NCI-H345 treated with DMSO at 0.1 percent for 48 hours (cell line): Measurements from ENCODE around the gene IFNA6.

Source experiments
- DNase-seq: peaks from one replicate; lab custom pipeline; 2025; ENCODE audit not compliant: unreplicated experiment; lab: John Stamatoyannopoulos, UW

Gene IFNA6

DNA sequence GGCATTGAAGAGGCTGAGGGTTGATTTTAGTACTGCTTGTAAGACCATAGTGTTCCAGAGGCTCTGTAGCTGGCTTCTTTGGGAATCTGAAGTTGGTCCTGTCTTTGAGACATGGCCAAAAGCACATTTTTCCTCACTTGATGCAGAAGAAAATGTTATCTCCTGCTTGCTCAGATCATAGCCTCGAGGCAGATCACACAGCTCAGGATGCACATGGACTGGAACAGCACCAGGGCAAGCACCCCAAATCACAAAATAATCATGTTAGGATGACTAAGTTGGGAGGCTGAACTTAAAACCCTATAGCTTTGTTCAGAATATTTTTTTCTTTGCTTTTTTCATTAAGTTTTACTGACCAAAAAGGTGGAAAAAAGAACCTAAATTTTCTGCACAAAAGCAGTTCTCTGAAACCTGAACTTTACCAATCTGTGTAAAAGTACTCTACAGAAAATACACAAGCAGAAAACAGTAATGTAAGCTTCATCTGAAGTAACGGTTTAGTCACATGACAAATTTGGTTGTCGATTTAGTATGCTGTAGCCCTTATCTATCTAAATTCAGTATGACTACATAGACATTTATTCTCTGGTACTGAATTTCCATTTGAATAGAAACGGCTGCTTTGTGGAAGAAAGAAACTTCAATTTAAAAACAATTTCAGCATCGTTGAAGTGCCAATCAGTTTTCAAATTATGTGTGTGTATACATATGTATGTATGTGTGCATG lies 18.8 kb downstream of the IFNA6 start:
- no peak for DNase-seq

DNA sequence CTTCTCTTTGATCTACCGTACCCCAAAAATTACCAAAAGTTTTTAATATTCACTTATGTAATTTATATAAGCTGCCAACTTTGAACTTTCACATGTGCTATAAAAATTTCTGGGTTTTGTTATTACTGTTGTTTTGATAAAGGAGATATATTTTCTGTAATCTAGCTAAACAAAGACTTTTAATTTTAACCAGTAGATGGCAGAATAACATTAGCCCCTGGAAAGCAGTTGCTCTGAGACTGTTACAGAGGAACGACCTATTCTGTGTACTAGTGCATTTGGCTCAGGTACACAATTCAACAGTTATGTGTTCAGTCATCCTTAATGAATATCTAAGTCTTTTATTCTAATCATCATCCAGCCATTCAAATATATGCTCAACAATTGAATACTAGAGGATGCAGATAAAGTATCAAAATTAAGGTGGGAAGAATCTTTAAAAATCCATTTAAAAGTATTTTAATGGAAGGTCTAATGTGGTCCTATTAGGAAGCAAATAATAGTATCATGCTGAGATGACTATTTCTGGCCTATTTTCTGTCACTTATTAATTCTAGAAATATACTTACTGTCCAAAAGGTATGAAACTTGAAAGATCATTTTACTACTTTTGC lies 24.1 kb downstream of the IFNA6 start:
- peak; percentile 32 for DNase-seq

DNA sequence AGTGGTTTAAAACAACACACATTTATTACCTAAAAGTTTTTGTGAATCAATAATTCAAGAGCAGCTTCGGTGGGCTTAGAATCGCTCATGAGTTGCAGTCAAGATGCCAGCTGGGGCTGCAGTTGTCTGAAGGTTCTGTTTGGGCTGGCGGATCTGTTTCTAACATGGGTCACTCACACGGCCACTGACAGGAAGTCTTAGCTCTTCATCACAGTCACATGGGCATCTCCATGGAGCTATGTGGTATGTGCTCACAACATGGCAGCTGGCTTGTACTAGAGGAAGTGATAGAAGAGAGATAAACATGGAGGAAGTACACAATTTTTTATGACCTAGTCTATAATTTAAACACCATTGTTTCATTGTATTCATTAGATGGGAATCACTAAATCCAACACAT lies 26.6 kb downstream of the IFNA6 start:
- DNase-seq: no peak

DNA sequence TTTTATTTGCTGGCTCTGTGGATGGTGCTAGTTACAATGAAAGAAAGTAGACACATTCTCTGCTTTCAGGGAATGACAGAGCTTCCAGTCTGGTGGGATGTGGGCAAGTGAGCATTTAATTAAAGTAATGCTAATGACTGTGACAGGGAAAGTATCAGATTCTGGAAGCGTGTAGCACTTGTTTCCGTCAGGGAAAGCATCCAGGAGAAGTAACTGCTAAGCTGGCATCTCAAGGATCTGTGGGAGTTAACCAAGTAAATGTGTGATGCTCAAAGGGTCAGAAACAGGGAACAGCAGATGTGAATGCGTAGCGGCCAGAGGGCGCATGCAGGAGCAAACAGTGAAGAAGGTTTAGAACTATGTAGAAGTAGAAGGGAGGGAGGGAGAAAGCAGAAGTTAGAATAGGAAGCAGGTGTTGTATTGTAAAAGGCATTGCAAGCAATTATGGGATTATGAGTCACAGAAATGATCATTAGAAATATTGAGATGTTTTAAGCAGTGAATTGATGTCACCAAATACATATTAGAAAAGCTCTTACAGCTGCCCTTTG lies 27.7 kb downstream of the IFNA6 start:
- DNase-seq: no peak

DNA sequence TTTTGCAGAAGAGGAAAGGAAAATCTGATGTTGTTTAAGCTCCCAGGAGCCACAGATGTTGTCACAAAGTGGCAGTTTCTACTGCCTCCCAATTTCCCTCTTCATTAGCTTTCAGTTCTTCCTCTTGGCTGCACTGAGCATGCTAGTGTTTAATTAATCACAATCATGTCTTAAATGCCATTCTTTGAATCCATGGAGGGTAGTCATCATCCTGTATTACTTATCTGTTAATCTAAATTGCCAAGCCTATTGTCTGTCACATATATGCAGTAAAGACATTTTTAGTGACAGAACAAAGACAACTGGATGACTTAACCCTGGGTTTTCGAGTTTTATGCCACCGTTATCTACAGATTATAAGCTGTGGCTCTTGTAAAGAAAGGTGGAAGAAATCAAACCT lies 30.2 kb downstream of the IFNA6 start:
- no peak for DNase-seq

DNA sequence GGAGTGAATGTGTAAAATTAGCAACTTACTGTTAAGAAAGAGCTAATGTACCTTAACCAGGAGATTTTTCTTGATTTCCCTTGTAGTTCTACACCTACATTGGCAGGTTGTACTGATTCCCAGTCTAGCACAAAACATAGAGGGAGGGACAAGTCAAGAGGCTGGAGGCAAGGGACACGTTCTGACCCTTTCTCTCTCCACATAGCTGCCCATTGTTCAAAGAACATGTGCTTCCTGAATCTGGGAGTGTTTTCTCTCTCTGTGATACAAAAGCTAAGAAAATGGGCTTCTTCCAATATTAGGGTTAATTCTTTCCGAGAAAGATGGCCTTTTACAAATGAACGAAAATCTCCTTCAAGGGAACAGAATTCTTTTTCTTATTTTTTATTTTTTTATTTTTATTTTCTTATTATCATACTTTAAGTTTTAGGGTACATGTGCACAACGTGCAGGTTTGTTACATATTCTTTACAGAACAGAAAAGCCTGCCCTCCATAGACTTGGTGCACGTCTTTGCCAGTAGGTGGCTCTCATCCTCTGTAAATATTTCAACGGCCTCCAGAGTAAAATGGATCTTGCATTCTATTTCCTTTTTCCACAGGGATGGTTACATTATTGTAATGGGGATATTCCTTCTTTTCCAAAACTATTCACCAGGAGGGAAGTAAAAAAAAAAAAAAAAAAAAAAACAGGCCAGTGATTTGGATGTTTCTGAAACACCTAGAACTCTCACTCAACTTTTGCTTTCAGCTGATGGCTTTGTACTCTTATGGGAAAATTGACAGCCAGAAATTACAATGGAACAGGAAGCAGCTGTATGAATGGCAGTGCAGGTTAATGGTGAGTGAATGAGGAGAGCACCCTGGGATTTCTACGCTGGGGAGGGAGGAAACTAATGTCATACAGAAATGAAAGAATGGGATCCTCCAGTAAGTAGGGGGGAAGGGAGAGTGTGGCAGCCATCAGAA lies 32.4 kb downstream of the IFNA6 start:
- DNase-seq: peak; percentile 42

DNA sequence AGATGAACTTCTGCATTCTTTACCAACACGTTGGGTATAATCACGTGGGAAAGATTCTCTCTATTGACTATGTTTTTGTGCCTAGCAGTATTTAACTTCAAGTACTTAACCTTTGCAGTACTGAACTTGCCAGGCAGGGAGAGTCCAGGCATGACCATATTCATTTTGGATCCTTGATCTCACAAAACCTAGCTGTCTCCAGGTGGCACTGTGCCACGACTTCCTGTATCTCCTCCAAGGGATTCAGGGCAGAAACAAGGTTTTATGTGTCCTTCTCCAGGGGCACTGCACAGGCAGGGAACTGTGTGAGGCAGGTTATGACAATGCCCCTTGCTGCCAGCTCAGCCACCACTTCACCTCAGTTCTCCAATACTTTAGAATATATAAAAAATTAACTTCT lies 33.8 kb downstream of the IFNA6 start:
- DNase-seq: no peak

DNA sequence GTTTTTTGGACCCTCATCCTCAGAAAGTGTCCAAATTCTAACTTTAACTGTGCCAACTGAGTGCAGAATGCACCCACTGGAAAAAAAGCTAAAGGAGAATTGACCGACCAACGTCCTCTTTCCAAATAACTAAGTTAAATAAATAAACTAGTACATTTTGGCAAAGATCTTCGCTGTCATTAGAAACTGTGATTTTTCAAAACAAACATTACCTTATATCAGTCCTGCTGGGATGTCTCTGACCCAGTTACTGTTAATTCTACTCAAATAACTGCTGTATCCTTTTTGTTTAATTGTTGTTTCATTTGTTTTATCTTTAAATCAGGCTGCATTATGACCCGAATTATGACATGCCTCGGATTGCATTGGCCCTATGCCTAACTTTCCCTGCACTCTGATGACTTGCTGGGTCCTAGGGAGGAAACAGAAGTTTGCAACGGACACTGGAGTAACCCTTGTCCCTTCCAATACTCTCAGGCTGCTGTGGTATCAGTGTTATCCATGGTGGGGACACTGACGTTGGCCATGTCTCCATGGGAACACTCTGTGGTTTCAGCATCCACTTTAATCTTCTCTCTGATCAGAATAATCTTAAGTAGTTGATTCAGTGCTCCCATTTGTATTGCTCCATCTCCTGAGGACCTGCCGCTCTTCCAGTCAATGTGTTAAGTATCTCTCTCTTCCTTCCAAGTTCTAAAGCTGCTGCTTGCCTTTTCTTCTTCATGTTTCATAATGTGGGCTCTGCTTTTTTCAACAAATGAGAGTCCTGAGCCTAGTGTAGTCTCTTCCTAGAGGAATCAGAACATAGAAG lies 34.5 kb downstream of the IFNA6 start:
- DNase-seq: no peak

DNA sequence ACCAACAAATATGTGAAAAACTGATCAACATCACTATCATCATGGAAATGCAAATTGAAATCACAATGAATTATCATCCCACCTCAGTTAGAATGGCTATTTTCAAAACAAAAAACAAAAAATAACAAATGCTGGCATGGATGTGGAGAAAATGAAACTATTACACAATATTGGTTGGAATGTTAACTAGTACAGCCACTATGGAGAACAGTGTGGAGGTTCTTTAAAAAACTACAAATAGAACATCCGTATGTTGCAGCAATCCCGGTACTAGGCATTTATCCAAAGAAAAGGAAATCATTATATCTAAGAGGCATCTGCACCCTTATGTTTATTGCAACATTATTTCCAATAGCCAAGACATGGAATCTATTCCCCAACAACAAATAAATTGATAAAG lies 36.5 kb downstream of the IFNA6 start:
- no peak for DNase-seq

DNA sequence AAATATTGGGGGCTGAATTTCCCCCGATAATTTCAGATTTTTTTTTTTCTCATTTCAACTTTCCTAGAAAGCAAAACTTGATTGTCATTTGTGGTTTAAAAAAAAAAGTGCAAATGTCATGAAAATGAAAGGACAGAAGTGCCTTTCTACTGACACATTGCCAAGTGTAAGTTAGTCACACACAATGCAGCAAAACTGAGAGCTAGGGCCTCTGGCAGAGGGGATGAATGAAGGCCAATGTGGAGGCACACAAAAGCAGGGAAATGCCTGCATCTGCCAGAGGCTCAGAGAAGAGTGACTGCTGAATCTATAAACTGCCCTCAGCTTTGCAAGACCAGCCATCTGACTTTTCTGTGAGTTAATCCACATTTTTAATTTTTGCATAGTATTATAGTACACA lies 38.8 kb downstream of the IFNA6 start:
- DNase-seq: no peak

DNA sequence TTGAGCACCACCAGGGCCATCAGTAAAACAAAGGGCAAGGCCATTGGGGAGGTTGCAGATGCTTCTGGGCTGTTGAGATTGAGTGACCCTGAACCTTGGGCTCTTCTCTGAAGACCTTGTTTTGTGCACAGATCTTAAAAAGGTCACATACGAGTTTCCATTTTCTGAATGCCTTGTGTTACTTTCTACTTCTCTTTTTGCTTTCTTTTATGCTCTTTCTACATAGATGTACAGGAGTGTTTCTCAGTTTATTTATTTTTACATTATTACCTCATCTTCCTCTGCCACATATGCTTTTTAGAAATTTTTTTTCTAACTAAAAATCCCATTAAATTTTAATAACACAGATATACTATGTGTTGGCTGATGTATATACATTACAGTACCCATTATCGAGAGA lies 45.5 kb downstream of the IFNA6 start, which contains the start of gene IFNA5:
IFNA5 (minus strand) TSS at position 101 of the 400 bp plus-strand sequence; CDS start at position 44, 57 bp downstream.
- DNase-seq: no peak
